GM12891 (cell line): ENCODE measurements around the gene TPCN2.

ENCODE experiments used
- POLR2A ChIP-seq: IDR thresholded peaks from 2 replicates; pipeline ENCODE4 v1.6.1; 2011; ENCODE audit warnings: low read depth, low read length, control low read depth
- POLR2AphosphoS5 ChIP-seq: IDR thresholded peaks from 2 replicates; pipeline ENCODE4 v1.6.1; 2011; ENCODE audit warnings: low read depth, low read length, control low read depth
- SPI1 ChIP-seq: IDR thresholded peaks from 2 replicates; pipeline ENCODE4 v1.6.1; 2011; ENCODE audit warnings: low read depth, low read length, control low read depth
- TAF1 ChIP-seq: IDR thresholded peaks from 2 replicates; pipeline ENCODE4 v1.6.1; 2011; ENCODE audit warnings: low read depth, low read length, control low read depth

DNA sequence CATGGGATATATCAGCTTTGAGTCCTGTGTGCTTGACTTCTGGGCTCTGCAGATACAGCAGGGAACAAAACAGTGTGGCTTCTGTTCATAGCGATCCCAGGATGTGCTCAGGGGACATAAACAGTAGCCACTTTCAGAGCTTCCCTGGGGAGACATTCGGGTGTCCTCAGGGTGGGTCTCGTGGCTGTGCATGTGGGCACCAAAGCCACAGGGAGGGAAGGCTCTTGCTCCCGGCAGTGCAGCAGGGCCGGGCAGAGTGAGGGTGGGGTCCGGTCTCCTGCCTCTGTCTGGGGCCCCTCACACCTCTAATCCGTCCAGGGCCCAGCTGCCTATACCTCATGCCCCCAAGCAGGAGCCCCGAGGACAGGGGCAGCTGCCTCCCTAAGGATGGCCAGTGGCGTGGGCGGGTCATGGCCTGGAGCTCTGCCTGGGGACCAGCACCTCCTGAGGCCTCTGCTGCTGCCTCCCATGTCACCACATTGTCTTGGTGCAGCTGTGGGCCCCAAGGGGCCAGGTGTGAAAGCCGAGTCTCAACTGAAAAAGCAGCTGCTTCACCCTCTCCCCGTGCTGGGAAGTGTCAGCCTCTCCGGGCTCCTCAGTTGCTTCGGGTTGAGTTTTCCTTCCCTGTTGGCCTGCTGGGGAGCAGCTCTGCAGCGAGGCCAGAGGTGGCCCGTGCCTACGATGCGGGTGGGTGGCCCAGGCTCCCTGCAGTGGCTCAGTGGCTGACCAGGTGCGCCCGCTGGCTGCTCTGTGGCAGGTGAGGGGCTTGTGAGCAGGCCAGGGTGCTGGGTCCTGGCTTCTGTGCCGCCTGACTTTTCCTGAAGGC is 3.8 kb downstream of the TPCN2 start:
- TF ChIP-seq POLR2A (no peak), TAF1 (no peak), SPI1 (no peak), POLR2AphosphoS5 (no peak)
